ENCODE measurements around the gene CFAP57. TPM values are rescaled to one million over a fixed set of nuclear protein-coding genes. Genes with fewer than 3 reads are reported as not detected.
"Not testable (repeated sequence)": the region's sequence is repeated elsewhere in the genome, so short reads cannot be mapped to it uniquely, and the experiment has no call there.

The CFAP57 gene
- total RNA-seq, 1 experiment from 2014 or later, result 0.44 TPM

GRCh38 chr1:43206600-43207228 is 34.6 kb downstream of the CFAP57 start:
- CTCF ChIA-PET, result interaction anchor here (0.6 to 1.4 kb wide), 4 partner anchors 11 to 35 kb away, joined by 4 to 8 read pairs (median 6); partner anchors contain the start of genes CFAP57 and EBNA1BP2
- Mint-ChIP-seq H3K27me3 (ENCODE audit: insufficient read depth, unreplicated experiment) (no peaks in the 10 kb centered on the region), H3K36me3 (ENCODE audit: insufficient read depth, unreplicated experiment) (no peaks in the 10 kb centered on the region), H3K27ac (ENCODE audit: low read depth, unreplicated experiment) (peak overlapping the region; percentile 89), H3K9me3 (ENCODE audit: unreplicated experiment) (no peaks in the 10 kb centered on the region), H3K4me3 (ENCODE audit: unreplicated experiment) (peak overlapping the region; percentile 68), H3K4me1 (ENCODE audit: insufficient read depth, unreplicated experiment) (peaks cover 18% of the 10 kb centered on the region)
- POLR2A ChIA-PET, result interaction anchor here (0.8 to 3.0 kb wide), 12 partner anchors 9 to 500 kb away, joined by 3 to 20 read pairs (median 5); partner anchors contain the start of genes CDC20, CFAP57, EBNA1BP2 and ELOVL1
- DNase-seq (ENCODE audit: unreplicated experiment), result peak; percentile 75
- no TSS peak for BruUV-seq (replicated peaks)
- TF ChIP-seq CTCF (IDR thresholded peaks at IDR 0.05; ENCODE audit: unreplicated experiment), result no peak
- intact Hi-C loops (cut with micrococcal nuclease), result no loop called here

GRCh38 chr1:43207229-43207853 is 35.2 kb downstream of the CFAP57 start:
- DNase-seq (ENCODE audit: unreplicated experiment), result peak; percentile 65
- CTCF ChIA-PET, result interaction anchor here (0.5 to 1.2 kb wide), 4 partner anchors 8 to 876 kb away, joined by 3 to 8 read pairs (median 4); partner anchors contain the start of genes CFAP57 and EBNA1BP2
- POLR2A ChIA-PET, result interaction anchor here (0.8 to 3.0 kb wide), 9 partner anchors 9 to 500 kb away, joined by 3 to 20 read pairs (median 5); partner anchors contain the start of genes CFAP57, EBNA1BP2, ELOVL1 and MED8
- Mint-ChIP-seq H3K36me3 (ENCODE audit: insufficient read depth, unreplicated experiment) (no peaks in the 10 kb centered on the region), H3K4me3 (ENCODE audit: unreplicated experiment) (peak overlapping the region; percentile 68), H3K27me3 (ENCODE audit: insufficient read depth, unreplicated experiment) (no peaks in the 10 kb centered on the region), H3K4me1 (ENCODE audit: insufficient read depth, unreplicated experiment) (peaks cover 18% of the 10 kb centered on the region), H3K27ac (ENCODE audit: low read depth, unreplicated experiment) (peak overlapping the region; percentile 89), H3K9me3 (ENCODE audit: unreplicated experiment) (no peaks in the 10 kb centered on the region)
- no peak for TF ChIP-seq CTCF (IDR thresholded peaks at IDR 0.05; ENCODE audit: unreplicated experiment)
- intact Hi-C loops (cut with micrococcal nuclease), result no loop called here
- TSS peak; percentile 97 for BruUV-seq (replicated peaks)

GRCh38 chr1:43208277-43208676 is 36.1 kb downstream of the CFAP57 start:
- Mint-ChIP-seq H3K4me1 (ENCODE audit: insufficient read depth, unreplicated experiment) (peaks cover 18% of the 10 kb centered on the region), H3K27ac (ENCODE audit: low read depth, unreplicated experiment) (peak overlapping the region; percentile 89)
- H3K4me3 Mint-ChIP-seq (ENCODE audit: unreplicated experiment); BruUV-seq (replicated peaks); H3K27me3 Mint-ChIP-seq (ENCODE audit: insufficient read depth, unreplicated experiment); H3K36me3 Mint-ChIP-seq (ENCODE audit: insufficient read depth, unreplicated experiment); H3K9me3 Mint-ChIP-seq (ENCODE audit: unreplicated experiment); DNase-seq (ENCODE audit: unreplicated experiment); intact Hi-C loops (cut with micrococcal nuclease): not testable (repeated sequence)
- CTCF ChIA-PET, result interaction anchor here (1.2 kb wide), 1 partner anchor 19 kb away, joined by 8 read pairs; no protein-coding TSS in a partner anchor
- POLR2A ChIA-PET, result interaction anchor here (0.8 to 2.3 kb wide), 2 partner anchors 19 to 20 kb away, joined by 3 to 10 read pairs; no protein-coding TSS in a partner anchor

- POLR2A ChIA-PET, result interaction anchor here (0.6 to 1.0 kb wide), 2 partner anchors 71 to 80 kb away, joined by 3 read pairs; partner anchors contain the start of gene C1orf210
- CTCF ChIA-PET, result interaction anchor here (0.6 to 1.6 kb wide), 4 partner anchors 7 to 208 kb away, joined by 3 to 4 read pairs (median 3); no protein-coding TSS in a partner anchor
- intact Hi-C loops (cut with micrococcal nuclease), result no loop called here
- no peaks in the 10 kb centered on the region for H3K27me3 Mint-ChIP-seq (ENCODE audit: insufficient read depth, unreplicated experiment)
- H3K27ac Mint-ChIP-seq (ENCODE audit: low read depth, unreplicated experiment), result no peak overlapping the region
- H3K4me1 Mint-ChIP-seq (ENCODE audit: insufficient read depth, unreplicated experiment), result no peaks in the 10 kb centered on the region
- no peak for DNase-seq (ENCODE audit: unreplicated experiment)
- H3K4me3 Mint-ChIP-seq (ENCODE audit: unreplicated experiment), result no peak overlapping the region
- no peak for TF ChIP-seq CTCF (IDR thresholded peaks at IDR 0.05; ENCODE audit: unreplicated experiment)
- BruUV-seq (replicated peaks), result no TSS peak
- no peaks in the 10 kb centered on the region for H3K9me3 Mint-ChIP-seq (ENCODE audit: unreplicated experiment)
- H3K36me3 Mint-ChIP-seq (ENCODE audit: insufficient read depth, unreplicated experiment), result no peaks in the 10 kb centered on the region
These were observed 42.6 kb downstream of the CFAP57 start for GRCh38 chr1:43214501-43215444.
